Measurements from ENCODE around the gene SLC22A31.

The SLC22A31 gene

DNA sequence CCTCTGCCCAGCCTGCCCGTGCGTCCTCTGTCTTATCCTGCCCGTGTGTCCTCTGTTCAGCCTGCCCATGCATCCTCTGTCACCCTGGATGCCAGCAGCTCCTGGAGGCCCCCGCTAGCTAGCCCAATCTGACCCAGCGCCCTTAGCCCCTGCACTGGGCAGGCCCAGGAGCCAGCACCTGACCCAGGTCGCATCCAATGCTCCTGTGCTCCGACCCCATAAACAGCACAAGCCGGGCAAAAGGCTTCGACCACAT, 15.7 kb downstream of the SLC22A31 start:
- Histone ChIP-seq H3K4me1 (ENCODE audit: control insufficient read depth in 1 of 2, insufficient read depth in 2 of 2, low read length in 2 of 2) (no peaks in the 10 kb centered on the region), H3K27me3 (ENCODE audit: low read depth, low read length) (no peaks in the 10 kb centered on the region), H3K4me3 (ENCODE audit: low read depth in 1 of 2, low read length in 2 of 2) (no peak overlapping the region), H3K36me3 (ENCODE audit: control insufficient read depth in 1 of 2, insufficient read depth in 2 of 2, low read length in 2 of 2) (no peaks in the 10 kb centered on the region), H3K9me3 (ENCODE audit: control insufficient read depth in 1 of 2, low read length in 2 of 2) (no peaks in the 10 kb centered on the region), H3K27ac (ENCODE audit: low read length) (no peak overlapping the region)

DNA sequence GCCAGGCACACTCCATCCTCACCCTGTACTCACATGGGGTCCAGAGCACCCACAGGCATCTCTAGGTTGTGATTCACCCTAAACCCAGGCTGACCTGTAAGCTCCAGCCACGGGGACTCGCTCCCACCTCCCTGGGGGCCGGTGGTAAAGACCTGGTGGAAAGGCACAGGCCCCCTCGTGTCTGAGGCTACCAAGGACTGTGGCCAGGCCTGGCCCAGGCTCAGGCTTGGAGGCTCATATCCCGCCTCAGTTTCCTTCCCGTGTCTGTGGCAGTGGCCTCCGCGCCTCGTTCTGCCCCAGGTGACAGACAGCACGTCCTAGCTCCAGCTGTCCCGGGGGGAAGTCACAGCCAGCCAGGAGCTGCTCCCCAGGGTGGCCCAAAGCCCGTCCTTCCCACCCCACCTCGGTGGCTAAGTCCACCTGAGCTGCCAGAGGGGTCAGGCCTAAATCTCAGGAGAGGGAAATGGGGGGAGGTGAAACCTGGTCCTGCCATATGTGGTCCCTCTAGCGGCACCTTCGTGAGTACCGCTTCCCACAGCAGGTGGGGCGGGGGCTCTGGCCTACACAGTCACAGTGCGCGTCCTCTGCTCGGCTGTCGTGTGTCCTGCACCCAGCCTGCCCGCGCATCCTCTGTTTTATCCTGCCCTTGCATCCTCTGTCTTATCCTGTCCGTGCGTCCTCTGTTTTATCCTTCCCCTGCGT, 16.2 kb downstream of the SLC22A31 start:
- Histone ChIP-seq H3K27me3 (ENCODE audit: low read depth, low read length) (no peaks in the 10 kb centered on the region), H3K4me3 (ENCODE audit: low read depth in 1 of 2, low read length in 2 of 2) (no peak overlapping the region), H3K4me1 (ENCODE audit: control insufficient read depth in 1 of 2, insufficient read depth in 2 of 2, low read length in 2 of 2) (no peaks in the 10 kb centered on the region), H3K27ac (ENCODE audit: low read length) (no peak overlapping the region), H3K36me3 (ENCODE audit: control insufficient read depth in 1 of 2, insufficient read depth in 2 of 2, low read length in 2 of 2) (no peaks in the 10 kb centered on the region), H3K9me3 (ENCODE audit: control insufficient read depth in 1 of 2, low read length in 2 of 2) (no peaks in the 10 kb centered on the region)

DNA sequence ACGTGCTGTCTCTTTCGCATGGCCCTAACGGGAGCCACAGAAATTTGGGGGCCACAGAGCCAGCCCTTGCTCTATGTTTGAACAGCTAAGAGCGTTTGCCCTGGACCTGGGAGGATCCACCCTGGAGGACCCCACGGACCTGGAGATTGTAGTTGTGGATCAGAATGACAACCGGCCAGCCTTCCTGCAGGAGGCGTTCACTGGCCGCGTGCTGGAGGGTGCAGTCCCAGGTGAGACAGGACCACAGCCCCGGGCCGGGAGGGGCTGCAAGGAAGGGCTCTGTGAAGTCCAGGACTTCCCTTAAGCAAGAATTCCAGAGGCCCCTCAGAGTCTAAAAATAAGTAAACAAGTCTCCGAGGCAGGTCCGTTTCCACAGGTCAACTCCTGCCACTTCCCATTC, 16.9 kb downstream of the SLC22A31 start:
- Histone ChIP-seq H3K36me3 (ENCODE audit: control insufficient read depth in 1 of 2, insufficient read depth in 2 of 2, low read length in 2 of 2) (no peaks in the 10 kb centered on the region), H3K4me1 (ENCODE audit: control insufficient read depth in 1 of 2, insufficient read depth in 2 of 2, low read length in 2 of 2) (no peaks in the 10 kb centered on the region), H3K9me3 (ENCODE audit: control insufficient read depth in 1 of 2, low read length in 2 of 2) (no peaks in the 10 kb centered on the region), H3K4me3 (ENCODE audit: low read depth in 1 of 2, low read length in 2 of 2) (no peak overlapping the region), H3K27me3 (ENCODE audit: low read depth, low read length) (no peaks in the 10 kb centered on the region), H3K27ac (ENCODE audit: low read length) (no peak overlapping the region)

DNA sequence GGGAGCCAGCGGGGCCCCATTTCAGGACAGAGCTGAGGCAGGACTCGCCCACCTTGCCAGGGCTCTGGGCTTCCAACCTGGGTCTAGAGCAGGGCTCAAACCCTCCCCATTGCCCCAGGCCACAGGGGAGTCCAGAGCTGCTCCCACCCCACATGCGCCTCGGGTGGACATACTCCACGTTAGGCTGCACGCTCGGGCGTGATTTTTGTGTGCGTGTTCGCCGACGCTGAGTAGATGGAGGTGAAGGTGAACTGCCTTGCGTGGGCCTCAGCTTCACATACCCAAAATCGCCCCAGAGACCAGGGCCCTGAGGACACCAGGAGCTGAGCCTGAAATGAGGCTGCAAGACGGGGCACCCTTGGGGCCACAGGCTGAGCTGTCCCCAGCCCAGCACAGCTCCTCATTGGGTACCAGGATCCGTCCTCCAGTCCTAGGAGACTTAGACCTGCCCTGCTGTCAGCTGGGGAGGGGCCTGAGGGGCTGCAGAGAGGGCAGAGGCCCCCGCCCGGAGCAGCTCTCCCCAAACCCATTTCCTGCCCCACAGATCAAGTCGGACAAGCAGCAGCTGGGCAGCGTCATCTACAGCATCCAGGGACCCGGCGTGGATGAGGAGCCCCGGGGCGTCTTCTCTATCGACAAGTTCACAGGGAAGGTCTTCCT, 20.6 kb downstream of the SLC22A31 start:
- Histone ChIP-seq H3K27me3 (ENCODE audit: low read depth, low read length) (no peaks in the 10 kb centered on the region), H3K27ac (ENCODE audit: low read length) (no peak overlapping the region), H3K9me3 (ENCODE audit: control insufficient read depth in 1 of 2, low read length in 2 of 2) (no peaks in the 10 kb centered on the region), H3K36me3 (ENCODE audit: control insufficient read depth in 1 of 2, insufficient read depth in 2 of 2, low read length in 2 of 2) (no peaks in the 10 kb centered on the region), H3K4me1 (ENCODE audit: control insufficient read depth in 1 of 2, insufficient read depth in 2 of 2, low read length in 2 of 2) (no peaks in the 10 kb centered on the region), H3K4me3 (ENCODE audit: low read depth in 1 of 2, low read length in 2 of 2) (no peak overlapping the region)

DNA sequence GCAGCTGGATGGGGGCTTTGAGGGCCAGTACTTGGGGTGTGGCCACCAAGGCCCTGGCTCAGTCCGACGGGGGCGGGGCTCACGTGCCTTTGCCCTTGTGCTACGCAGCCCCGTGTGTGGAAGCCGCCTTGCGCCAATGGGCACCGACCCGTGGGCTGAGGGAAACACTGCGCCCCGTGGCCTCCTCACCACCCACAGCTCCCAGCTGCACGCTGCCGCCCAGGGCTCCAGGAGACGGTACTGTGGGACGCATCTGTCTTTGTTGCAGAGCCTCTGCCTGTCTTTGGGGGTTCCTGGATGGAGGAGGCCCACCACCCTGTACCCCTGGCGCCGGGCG, 21.2 kb downstream of the SLC22A31 start:
- Histone ChIP-seq H3K4me1 (ENCODE audit: control insufficient read depth in 1 of 2, insufficient read depth in 2 of 2, low read length in 2 of 2) (no peaks in the 10 kb centered on the region), H3K27me3 (ENCODE audit: low read depth, low read length) (no peaks in the 10 kb centered on the region), H3K36me3 (ENCODE audit: control insufficient read depth in 1 of 2, insufficient read depth in 2 of 2, low read length in 2 of 2) (no peaks in the 10 kb centered on the region), H3K9me3 (ENCODE audit: control insufficient read depth in 1 of 2, low read length in 2 of 2) (no peaks in the 10 kb centered on the region), H3K4me3 (ENCODE audit: low read depth in 1 of 2, low read length in 2 of 2) (no peak overlapping the region), H3K27ac (ENCODE audit: low read length) (no peak overlapping the region)

DNA sequence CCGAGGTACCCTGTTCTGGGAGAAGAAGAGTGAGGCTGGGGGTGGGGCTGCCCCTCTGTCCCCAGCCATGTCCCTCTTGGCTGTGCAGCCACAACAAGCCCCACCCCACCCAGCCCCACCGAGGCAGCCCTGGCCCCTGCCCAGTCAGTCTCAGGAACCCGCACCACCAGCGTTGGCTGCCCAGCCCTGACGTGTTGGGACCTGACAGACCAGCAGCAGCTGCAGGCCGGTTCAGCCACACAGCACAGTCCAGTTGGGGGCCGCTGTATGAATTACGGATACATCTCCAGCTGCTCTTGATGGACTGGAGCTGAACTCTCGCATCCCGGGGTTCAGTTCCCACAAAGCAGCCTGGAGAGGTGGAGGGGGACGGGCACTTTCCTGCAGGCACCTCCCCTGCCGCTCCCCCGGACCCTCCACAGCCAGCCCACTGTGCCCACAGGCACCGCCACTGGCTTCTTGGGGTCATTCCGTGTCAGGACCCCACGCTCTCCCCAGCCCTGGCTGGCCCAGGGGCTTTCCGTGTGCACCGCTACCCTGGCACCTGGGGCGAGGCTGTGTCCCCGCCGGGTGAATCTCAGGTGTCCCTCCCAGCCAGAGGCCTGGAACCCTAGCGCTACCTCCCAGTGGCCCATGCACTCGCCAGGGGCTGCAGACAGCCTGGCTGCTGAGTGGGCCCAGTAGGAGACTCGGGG, 21.7 kb downstream of the SLC22A31 start:
- Histone ChIP-seq H3K9me3 (ENCODE audit: control insufficient read depth in 1 of 2, low read length in 2 of 2) (no peaks in the 10 kb centered on the region), H3K27ac (ENCODE audit: low read length) (no peak overlapping the region), H3K4me1 (ENCODE audit: control insufficient read depth in 1 of 2, insufficient read depth in 2 of 2, low read length in 2 of 2) (no peaks in the 10 kb centered on the region), H3K4me3 (ENCODE audit: low read depth in 1 of 2, low read length in 2 of 2) (no peak overlapping the region), H3K36me3 (ENCODE audit: control insufficient read depth in 1 of 2, insufficient read depth in 2 of 2, low read length in 2 of 2) (no peaks in the 10 kb centered on the region), H3K27me3 (ENCODE audit: low read depth, low read length) (no peaks in the 10 kb centered on the region)

DNA sequence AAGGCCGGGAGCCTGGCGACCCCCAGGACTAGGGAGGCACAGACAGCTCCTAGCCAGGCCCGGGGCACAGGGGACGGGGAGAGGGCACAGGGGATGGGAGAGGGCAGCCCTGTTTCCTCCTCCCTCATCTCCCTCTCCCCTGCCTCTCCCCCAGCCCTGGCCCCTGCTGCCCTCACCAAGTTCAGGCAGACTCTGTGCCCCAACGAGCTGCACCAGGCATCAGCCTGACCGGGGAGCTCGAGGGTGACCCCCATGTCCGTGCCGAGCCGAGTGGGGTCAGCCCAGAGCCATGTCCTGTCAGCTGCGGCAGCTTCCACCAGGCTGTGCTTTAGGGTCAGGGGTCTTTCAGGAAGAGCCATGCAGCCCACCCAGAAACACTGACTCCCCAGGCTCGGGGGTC, 22.8 kb downstream of the SLC22A31 start:
- Histone ChIP-seq H3K36me3 (ENCODE audit: control insufficient read depth in 1 of 2, insufficient read depth in 2 of 2, low read length in 2 of 2) (no peaks in the 10 kb centered on the region), H3K4me3 (ENCODE audit: low read depth in 1 of 2, low read length in 2 of 2) (no peak overlapping the region), H3K27ac (ENCODE audit: low read length) (no peak overlapping the region), H3K9me3 (ENCODE audit: control insufficient read depth in 1 of 2, low read length in 2 of 2) (no peaks in the 10 kb centered on the region), H3K4me1 (ENCODE audit: control insufficient read depth in 1 of 2, insufficient read depth in 2 of 2, low read length in 2 of 2) (no peaks in the 10 kb centered on the region), H3K27me3 (ENCODE audit: low read depth, low read length) (no peaks in the 10 kb centered on the region)

DNA sequence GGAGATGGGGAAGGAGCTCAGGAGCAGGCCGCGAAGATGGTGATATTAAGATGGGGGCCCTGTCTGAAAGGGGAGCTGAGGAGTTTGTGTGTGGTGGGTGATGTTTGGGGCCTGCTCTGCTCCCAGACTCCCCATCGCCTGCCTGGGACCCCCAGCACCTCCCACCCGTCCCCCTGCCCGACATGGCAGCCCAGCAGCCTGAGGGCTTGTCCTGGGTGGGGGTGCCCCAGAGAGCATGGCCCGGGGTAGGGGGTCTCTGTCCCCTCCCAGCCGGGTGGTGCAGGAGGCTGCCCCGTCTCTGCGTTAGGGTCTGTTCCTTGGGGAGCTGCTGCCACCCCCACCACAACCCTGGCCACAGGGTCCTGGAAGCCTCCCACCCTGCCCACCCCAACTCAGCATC, 23.6 kb downstream of the SLC22A31 start:
- H3K4me3 ChIP-seq (ENCODE audit: low read depth in 1 of 2, low read length in 2 of 2), result no peak overlapping the region
- H3K27me3 ChIP-seq (ENCODE audit: low read depth, low read length), result no peaks in the 10 kb centered on the region
- H3K4me1 ChIP-seq (ENCODE audit: control insufficient read depth in 1 of 2, insufficient read depth in 2 of 2, low read length in 2 of 2), result peaks cover 0 to 2% of the 10 kb centered on the region in 2 donors
- H3K9me3 ChIP-seq (ENCODE audit: control insufficient read depth in 1 of 2, low read length in 2 of 2), result no peaks in the 10 kb centered on the region
- no peak overlapping the region for H3K27ac ChIP-seq (ENCODE audit: low read length)
- H3K36me3 ChIP-seq (ENCODE audit: control insufficient read depth in 1 of 2, insufficient read depth in 2 of 2, low read length in 2 of 2), result no peaks in the 10 kb centered on the region

DNA sequence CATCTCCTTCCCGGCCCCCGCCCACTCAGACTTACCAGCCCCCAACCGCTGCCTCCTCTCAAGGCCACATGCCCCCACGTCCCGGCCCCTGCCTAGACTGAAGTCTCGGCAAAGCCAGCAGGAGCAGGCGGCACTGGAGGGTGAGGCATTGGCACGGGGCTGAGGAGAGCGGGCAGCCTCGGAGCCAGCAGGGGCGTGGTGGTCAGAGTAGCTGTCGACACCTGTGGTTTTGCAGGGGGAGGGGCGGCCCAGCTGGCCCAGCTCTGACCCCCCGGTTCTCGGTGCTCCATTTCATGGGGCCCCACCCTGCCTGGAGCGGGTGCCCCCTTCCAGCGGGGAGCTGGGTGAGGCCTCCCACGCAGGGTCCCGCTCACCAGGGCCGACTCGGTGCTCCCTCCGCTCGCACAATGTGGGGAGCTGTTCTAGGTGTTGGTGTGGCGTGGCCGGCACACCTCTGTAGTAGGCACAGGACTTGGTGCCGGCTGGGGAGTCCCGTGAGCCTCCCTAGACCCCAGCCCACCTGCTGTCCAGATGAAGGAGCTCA, 24.1 kb downstream of the SLC22A31 start:
- H3K27me3 ChIP-seq (ENCODE audit: low read depth, low read length), result no peaks in the 10 kb centered on the region
- no peak overlapping the region for H3K4me3 ChIP-seq (ENCODE audit: low read depth in 1 of 2, low read length in 2 of 2)
- no peaks in the 10 kb centered on the region for H3K36me3 ChIP-seq (ENCODE audit: control insufficient read depth in 1 of 2, insufficient read depth in 2 of 2, low read length in 2 of 2)
- peaks cover 0 to 3% of the 10 kb centered on the region in 2 donors for H3K4me1 ChIP-seq (ENCODE audit: control insufficient read depth in 1 of 2, insufficient read depth in 2 of 2, low read length in 2 of 2)
- H3K9me3 ChIP-seq (ENCODE audit: control insufficient read depth in 1 of 2, low read length in 2 of 2), result no peaks in the 10 kb centered on the region
- no peak overlapping the region for H3K27ac ChIP-seq (ENCODE audit: low read length)

DNA sequence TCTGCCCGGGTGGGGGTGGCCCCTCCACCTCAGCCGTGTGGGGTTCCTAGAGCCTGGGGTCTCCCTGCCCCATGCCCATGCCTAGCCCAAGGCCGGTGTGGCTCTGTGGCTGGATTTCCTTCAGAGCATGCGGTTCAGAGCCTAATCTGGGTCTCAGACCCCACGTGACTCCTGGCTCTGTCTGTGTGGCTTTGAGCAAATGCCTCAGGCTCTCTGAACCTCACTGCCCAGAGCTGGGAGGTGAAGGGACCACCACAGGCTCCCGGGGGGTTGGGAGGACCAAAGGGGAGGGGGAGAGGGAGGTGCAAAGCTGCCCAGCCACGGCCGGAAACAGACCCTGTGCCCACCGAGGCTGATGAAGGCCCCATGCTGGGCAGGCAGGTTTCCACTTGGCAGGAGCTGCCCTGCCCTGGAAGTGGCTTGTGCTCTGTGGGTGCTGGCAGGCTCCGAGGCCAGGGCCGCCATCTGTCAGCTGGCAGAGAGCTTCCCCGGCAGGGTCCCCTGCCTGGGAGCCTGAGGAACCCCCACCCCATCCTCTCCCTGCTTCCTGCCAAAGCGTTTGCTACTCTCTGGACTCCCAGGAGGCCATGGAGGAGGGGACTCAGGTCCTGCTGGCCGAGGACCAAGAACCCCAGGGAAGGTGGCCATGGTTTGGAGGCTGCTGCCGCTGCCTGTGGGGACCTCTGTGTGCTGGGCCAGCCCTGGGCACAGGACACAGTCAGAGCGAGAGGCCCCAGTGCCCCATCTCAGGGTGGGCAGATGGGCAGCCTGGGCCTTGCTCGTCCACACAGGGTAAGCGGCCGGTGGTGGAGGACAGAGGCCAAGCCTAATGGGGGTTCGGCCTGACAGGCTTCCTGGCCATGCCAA, 24.8 kb downstream of the SLC22A31 start:
- H3K9me3 ChIP-seq (ENCODE audit: control insufficient read depth in 1 of 2, low read length in 2 of 2), result no peaks in the 10 kb centered on the region
- peaks cover 0 to 10% of the 10 kb centered on the region in 2 donors for H3K4me1 ChIP-seq (ENCODE audit: control insufficient read depth in 1 of 2, insufficient read depth in 2 of 2, low read length in 2 of 2)
- H3K27ac ChIP-seq (ENCODE audit: low read length), result no peak overlapping the region
- no peaks in the 10 kb centered on the region for H3K36me3 ChIP-seq (ENCODE audit: control insufficient read depth in 1 of 2, insufficient read depth in 2 of 2, low read length in 2 of 2)
- no peak overlapping the region for H3K4me3 ChIP-seq (ENCODE audit: low read depth in 1 of 2, low read length in 2 of 2)
- H3K27me3 ChIP-seq (ENCODE audit: low read depth, low read length), result peaks cover 4% of the 10 kb centered on the region

DNA sequence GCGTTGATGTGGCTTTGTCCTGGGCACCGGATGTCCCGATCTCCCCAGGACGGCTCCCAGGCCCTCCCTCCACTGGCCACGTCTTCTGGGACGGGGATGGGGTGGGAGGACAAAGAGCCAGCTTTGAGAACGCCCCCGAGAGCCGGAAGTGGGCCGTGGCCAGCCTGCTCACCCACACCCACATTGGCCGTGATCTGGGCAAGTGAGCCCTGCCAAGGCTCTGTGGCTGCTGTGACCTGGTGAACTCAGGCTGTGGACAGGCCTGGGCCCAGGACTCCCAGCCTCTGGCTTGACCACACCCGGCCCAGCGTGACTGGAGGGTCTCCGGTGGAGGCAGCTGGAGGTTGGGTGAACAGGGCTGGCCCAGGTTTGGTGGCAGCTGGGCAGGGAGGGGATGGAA, 25.5 kb downstream of the SLC22A31 start:
- peaks cover 4% of the 10 kb centered on the region for H3K27me3 ChIP-seq (ENCODE audit: low read depth, low read length)
- no peak overlapping the region for H3K4me3 ChIP-seq (ENCODE audit: low read depth in 1 of 2, low read length in 2 of 2)
- no peak overlapping the region for H3K27ac ChIP-seq (ENCODE audit: low read length)
- H3K9me3 ChIP-seq (ENCODE audit: control insufficient read depth in 1 of 2, low read length in 2 of 2), result no peaks in the 10 kb centered on the region
- no peaks in the 10 kb centered on the region for H3K36me3 ChIP-seq (ENCODE audit: control insufficient read depth in 1 of 2, insufficient read depth in 2 of 2, low read length in 2 of 2)
- peaks cover 0 to 13% of the 10 kb centered on the region in 2 donors for H3K4me1 ChIP-seq (ENCODE audit: control insufficient read depth in 1 of 2, insufficient read depth in 2 of 2, low read length in 2 of 2)

All from muscle layer of duodenum (tissue), 2 donors.